H1 (cell line): ENCODE data around the gene VEGFC. TPM values are rescaled to one million over a fixed set of nuclear protein-coding genes. Genes with fewer than 3 reads are reported as not detected.

Experiments used
- CTCF ChIA-PET: fragments of 300-600 bp; sonication (Branson Sonifier 250); formaldehyde crosslinking; loops from one replicate; lab custom pipeline; 2021; ENCODE audit not compliant: partially characterized antibody; lab: Charles Lee
- POLR2A ChIA-PET: fragments of 300-600 bp; sonication (Branson Sonifier 250); formaldehyde crosslinking; loops from one replicate; lab custom pipeline; 2021; ENCODE audit warnings: inconsistent platforms; ENCODE audit not compliant: partially characterized antibody; lab: Charles Lee
- DNase-seq, 2 experiments: peaks; one replicate each; pipeline versions ENCODE4 v3.0.0 to v3.0.0-alpha.2; 2010 to 2022; ENCODE audit warnings: low spot score in 2 of 2, low read depth in 1 of 2, mixed read lengths in 1 of 2
- FAIRE-seq: peaks from 2 replicates; lab custom pipeline; 2011; peaks lifted over from hg19 to GRCh38; lab: Jason Lieb, UNC
- H2AFZ ChIP-seq: 2 replicates; pipeline ENCODE4 v1.8.1; 2012; ENCODE audit warnings: low read length, inconsistent platforms
- H2AK5ac ChIP-seq: 2 replicates; pipeline ENCODE4 v1.6.1; 2013; ENCODE audit warnings: low read depth, low read length
- H2BK120ac ChIP-seq: replicated peaks from 2 replicates; pipeline ENCODE3; 2013; ENCODE audit warnings: low read depth, low read length, inconsistent platforms
- H2BK12ac ChIP-seq: 2 replicates; pipeline ENCODE4 v1.6.1; 2013; ENCODE audit warnings: low read depth, low read length
- H2BK15ac ChIP-seq: 2 replicates; pipeline ENCODE4 v1.6.1; 2013; ENCODE audit warnings: low read length
- H2BK20ac ChIP-seq: 2 replicates; pipeline ENCODE4 v1.6.1; 2013; ENCODE audit warnings: low read length
- H2BK5ac ChIP-seq: 2 replicates; pipeline ENCODE4 v1.6.1; 2013; ENCODE audit warnings: low read depth, low read length
- H3K14ac ChIP-seq: 2 replicates; pipeline ENCODE4 v1.6.1; 2013; ENCODE audit warnings: inconsistent platforms; ENCODE audit not compliant: insufficient read length
- H3K18ac ChIP-seq: 2 replicates; pipeline ENCODE4 v1.6.1; 2013; ENCODE audit warnings: low read length; ENCODE audit errors: extremely low read depth
- H3K23ac ChIP-seq: 2 replicates; pipeline ENCODE4 v1.6.1; 2013; ENCODE audit warnings: inconsistent platforms; ENCODE audit not compliant: insufficient read length
- H3K23me2 ChIP-seq: 2 replicates; pipeline ENCODE4 v1.6.1; 2013; ENCODE audit warnings: low read depth, low read length
- H3K27ac ChIP-seq: 2 replicates; pipeline ENCODE4 v1.6.1; 2011; ENCODE audit warnings: low read depth, low read length, inconsistent platforms
- H3K27me3 ChIP-seq, 4 experiments: replicated peaks in 1 of 4; 1 replicate in 1 of 4; 2 replicates in 3 of 4; pipeline versions ENCODE4 v1.6.1 to v1.8.1; 2011 to 2013; ENCODE audit warnings: low read length in 3 of 4, mild to moderate bottlenecking in 3 of 4, inconsistent platforms in 2 of 4, mixed read lengths in 2 of 4, moderate library complexity in 1 of 4; ENCODE audit not compliant: control insufficient read depth in 3 of 4, insufficient read depth in 3 of 4; ENCODE audit errors: extremely low read depth in 1 of 4
- H3K36me3 ChIP-seq, 4 experiments: 2 replicates each; pipeline versions ENCODE4 v1.6.1 to v1.8.1; 2011 to 2013; ENCODE audit warnings: mild to moderate bottlenecking in 4 of 4, low read length in 3 of 4, moderate library complexity in 2 of 4, control low read depth in 1 of 4, inconsistent platforms in 1 of 4; ENCODE audit not compliant: insufficient read depth in 4 of 4, control insufficient read depth in 2 of 4
- H3K4ac ChIP-seq: replicated peaks from 2 replicates; pipeline ENCODE3; 2013; ENCODE audit warnings: low read length, low read depth, mixed read lengths, inconsistent platforms; ENCODE audit not compliant: insufficient read length
- H3K4me1 ChIP-seq, 4 experiments: replicated peaks in 1 of 4; 1 replicate in 1 of 4; 2 replicates in 3 of 4; pipeline versions ENCODE4 v1.6.1 to v1.8.1; 2011 to 2013; ENCODE audit warnings: low read length in 3 of 4, inconsistent platforms in 2 of 4, mixed read lengths in 1 of 4; ENCODE audit not compliant: insufficient read depth in 4 of 4, control insufficient read depth in 3 of 4
- H3K4me2 ChIP-seq, 2 experiments: 2 replicates each; pipeline versions ENCODE4 v1.6.1 to v1.8.1; 2011 to 2013; ENCODE audit warnings: low read depth in 2 of 2, low read length in 2 of 2, control low read depth in 1 of 2, inconsistent platforms in 1 of 2, mild to moderate bottlenecking in 1 of 2; ENCODE audit not compliant: insufficient read depth in 1 of 2
- H3K4me3 ChIP-seq, 4 experiments: fragments of 200-600, 300-600 bp in 1 of 4; sonication (generic), shearing (Covaris generic), sonication (Bioruptor Twin) in 1 of 4; 2 replicates each; pipeline versions ENCODE4 v1.5.1 to v1.8.1; 2011 to 2016; ENCODE audit warnings: low read length in 4 of 4, low read depth in 3 of 4, control low read depth in 2 of 4, inconsistent platforms in 2 of 4, mild to moderate bottlenecking in 2 of 4, mixed read lengths in 1 of 4, moderate library complexity in 1 of 4; ENCODE audit not compliant: insufficient read depth in 2 of 4; ENCODE audit errors: extremely low read depth in 1 of 4
- H3K56ac ChIP-seq: replicated peaks from 2 replicates; pipeline ENCODE3; 2013; ENCODE audit warnings: low read depth, mild to moderate bottlenecking, mixed read lengths, low read length, inconsistent platforms; ENCODE audit not compliant: insufficient read length
- H3K79me1 ChIP-seq: 2 replicates; pipeline ENCODE4 v1.6.1; 2013; ENCODE audit warnings: low read depth, low read length, control low read depth
- H3K79me2 ChIP-seq, 2 experiments: 2 replicates each; pipeline versions ENCODE4 v1.6.1 to v1.8.1; 2012 to 2013; ENCODE audit warnings: low read length in 2 of 2, mild to moderate bottlenecking in 2 of 2, inconsistent platforms in 1 of 2; ENCODE audit not compliant: insufficient read depth in 2 of 2, control insufficient read depth in 1 of 2
- H3K9ac ChIP-seq, 4 experiments: replicated peaks in 1 of 4; 1 replicate in 1 of 4; 2 replicates in 3 of 4; pipeline versions ENCODE4 v1.6.1 to v1.8.1; 2011 to 2013; ENCODE audit warnings: low read depth in 3 of 4, low read length in 3 of 4, control low read depth in 2 of 4, mild to moderate bottlenecking in 2 of 4, moderate library complexity in 2 of 4, inconsistent platforms in 1 of 4; ENCODE audit errors: extremely low read depth in 1 of 4
- H3K9me3 ChIP-seq, 2 experiments: 2 replicates each; pipeline versions ENCODE4 v1.6.1 to v1.8.1; 2012 to 2013; ENCODE audit warnings: mild to moderate bottlenecking in 2 of 2, moderate library complexity in 2 of 2, control low read depth in 1 of 2, inconsistent platforms in 1 of 2, low read depth in 1 of 2, low read length in 1 of 2, mixed read lengths in 1 of 2; ENCODE audit not compliant: insufficient read depth in 2 of 2
- H4K20me1 ChIP-seq, 2 experiments: replicated peaks in 1 of 2; 2 replicates each; pipeline versions ENCODE3 to v1.8.1; 2011 to 2013; ENCODE audit warnings: inconsistent platforms in 2 of 2, low read length in 2 of 2, mild to moderate bottlenecking in 1 of 2; ENCODE audit not compliant: insufficient read depth in 2 of 2, control insufficient read depth in 1 of 2
- H4K5ac ChIP-seq: 2 replicates; pipeline ENCODE4 v1.6.1; 2013; ENCODE audit warnings: low read length, low read depth, mixed read lengths, inconsistent platforms; ENCODE audit not compliant: insufficient read length
- H4K8ac ChIP-seq: 2 replicates; pipeline ENCODE4 v1.8.0; 2013; ENCODE audit warnings: mild to moderate bottlenecking, moderate library complexity, low read length, inconsistent platforms; ENCODE audit not compliant: insufficient read depth; ENCODE audit errors: extremely low read depth
- H4K91ac ChIP-seq: replicated peaks from 2 replicates; pipeline ENCODE3; 2013; ENCODE audit warnings: low read length, mixed read lengths, inconsistent platforms; ENCODE audit not compliant: insufficient read length
- CREB1 ChIP-seq: IDR thresholded peaks from 2 replicates; pipeline ENCODE4 v1.6.1; 2012; ENCODE audit warnings: inconsistent platforms
- POLR2A ChIP-seq, 2 experiments: IDR thresholded peaks; 1 replicate in 1 of 2; 2 replicates in 1 of 2; pipeline ENCODE4 v1.6.1; 2011; ENCODE audit warnings: low read depth in 2 of 2, low read length in 2 of 2, mild to moderate bottlenecking in 2 of 2; ENCODE audit errors: control extremely low read depth in 1 of 2
- SP1 ChIP-seq: IDR thresholded peaks from 2 replicates; pipeline ENCODE4 v1.6.1; 2011; ENCODE audit warnings: low read depth, low read length
- SP4 ChIP-seq: IDR thresholded peaks from 2 replicates; pipeline ENCODE4 v1.6.1; 2012; ENCODE audit warnings: low read length, inconsistent platforms
- YY1 ChIP-seq: IDR thresholded peaks from 2 replicates; pipeline ENCODE4 v1.6.1; 2011; ENCODE audit warnings: low read depth, mild to moderate bottlenecking, low read length
- WGBS, 2 experiments: shearing (Covaris generic) in 1 of 2; methylation state at CpG; one replicate each; pipeline versions ENCODE4 v1.1.6 to v1.1.7; 2013 to 2015; ENCODE audit warnings: low lambda C conversion rate in 2 of 2, mixed read lengths in 2 of 2, inconsistent platforms in 1 of 2, low coverage in 1 of 2, missing lambda C conversion rate in 1 of 2; ENCODE audit not compliant: insufficient replicate concordance in 2 of 2, insufficient coverage in 1 of 2, insufficient read length in 1 of 2; ENCODE audit errors: extremely low coverage in 1 of 2, missing lambda C conversion rate in 1 of 2; 5-methylcytosine and 5-hydroxymethylcytosine counted together
- polyA plus RNA-seq, 7 experiments: library from polyadenylated mRNA; depleted of rRNA in 3 of 7; stranded (reverse) in 5 of 7; unstranded in 2 of 7; fragments of >200 nt in 5 of 7; fragments of 200-250 nt in 2 of 7; gene quantifications; 1 replicate in 5 of 7; 2 replicates in 1 of 7; 4 replicates in 1 of 7; pipeline versions ENCODE4 v1.2.1 to v1.2.3, GENCODE V29; 2011 to 2013; ENCODE audit warnings: missing spikeins in 2 of 7, mixed read lengths in 2 of 7
- total RNA-seq: library from RNA; stranded (reverse); fragmentation: NEBNext Ultra II Directional; extraction: Animal tissue kit (Norgen Biotek cat#: 25700); gene quantifications from 2 replicates; pipeline ENCODE4 v1.2.1, GENCODE V29; 2021

The VEGFC gene
- total and polyA plus RNA-seq, 2 of the 8 experiments (the other 6 are each of a cell fraction or from before 2014, with no cell fraction given), result 0.53 to 1.4 TPM

DNA sequence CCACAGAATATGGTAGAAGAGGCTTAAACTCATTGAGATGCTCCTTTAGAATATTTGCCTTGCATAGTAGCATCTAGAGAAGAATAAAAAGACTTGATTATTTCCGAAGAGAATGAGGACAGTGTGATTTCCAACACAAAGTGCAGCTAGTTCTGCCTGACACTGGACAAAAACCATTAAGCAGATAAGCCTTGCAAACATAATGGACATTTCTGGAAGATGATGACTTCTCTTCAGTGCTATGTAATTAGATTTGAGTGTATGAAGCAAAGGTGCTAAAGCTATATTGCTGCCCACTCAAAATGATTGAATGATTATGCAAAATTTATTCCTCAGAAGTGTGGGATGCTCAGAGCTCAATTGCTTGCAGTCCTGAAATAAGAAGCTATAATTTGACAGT, 156.4 kb downstream of the VEGFC start:
- Histone ChIP-seq H3K4me3 (no peak overlapping the region), H3K9ac (no peak overlapping the region), H3K56ac (no peak overlapping the region), H3K79me1 (no peaks in the 10 kb centered on the region), H3K27ac (no peak overlapping the region), H4K91ac (no peak overlapping the region), H3K27me3 (no peaks in the 10 kb centered on the region), H3K23me2 (no peaks in the 10 kb centered on the region), H4K20me1 (no peaks in the 10 kb centered on the region), H3K18ac (no peak overlapping the region), H3K36me3 (no peaks in the 10 kb centered on the region), H3K79me2 (no peaks in the 10 kb centered on the region), H3K23ac (no peak overlapping the region), H2BK12ac (no peak overlapping the region), H4K8ac (no peak overlapping the region), H3K9me3 (no peaks in the 10 kb centered on the region), H3K14ac (no peak overlapping the region), H2BK15ac (no peak overlapping the region), H2BK120ac (no peak overlapping the region), H2AFZ (no peak overlapping the region), H3K4me1 (no peaks in the 10 kb centered on the region), H4K5ac (no peak overlapping the region), H2BK5ac (no peak overlapping the region), H2BK20ac (no peak overlapping the region), H2AK5ac (no peak overlapping the region), H3K4ac (no peak overlapping the region), H3K4me2 (no peak overlapping the region)
- no peak for FAIRE-seq
- DNase-seq, result no peak
- 93% methylated on average over 1 of the region's 1 CpG; no CpG with 5 or more reads in 1 of the 2 experiments for WGBS, 2 experiments
- CTCF ChIA-PET, result interaction anchor here (0.7 to 1.5 kb wide), 4 partner anchors 14 to 38 kb away, joined by 3 to 6 read pairs (median 4); no protein-coding TSS in a partner anchor
- POLR2A ChIA-PET, result no interaction called here
- no peak for TF ChIP-seq POLR2A (IDR thresholded peaks at IDR 0.05; ENCODE audit: control extremely low read depth in 1 of 2, low read depth in 2 of 2, low read length in 2 of 2)
- TF ChIP-seq CREB1, result no peak
- TF ChIP-seq SP1, result no peak
- TF ChIP-seq SP4, result no peak
- no peak for TF ChIP-seq YY1
